HG03103 (cell line): ENCODE measurements around the gene ELP5.

Experiments
- ATAC-seq: cut with Tn5 transposase; IDR thresholded peaks from one replicate; pipeline ENCODE4 v1.9.1; 2021; ENCODE audit warnings: low read depth; ENCODE audit not compliant: unreplicated experiment

Gene ELP5

GRCh38 chr17:7251661-7252175 is 297 bp upstream of the ELP5 start, which contains the start of gene CTDNEP1:
CTDNEP1 (minus strand) TSS chr17:7251734; CDS start chr17:7251296, 438 bp downstream.
- peak; percentile 78 for ATAC-seq

GRCh38 chr17:7253082-7253481 is 1.1 kb downstream of the ELP5 start:
- ATAC-seq: no peak

- ATAC-seq: no peak
Observed at GRCh38 chr17:7254511-7254910, 2.5 kb downstream of the ELP5 start.

- no peak for ATAC-seq
Observed at GRCh38 chr17:7256766-7257456, 4.9 kb downstream of the ELP5 start.

GRCh38 chr17:7258731-7259554 is 6.9 kb downstream of the ELP5 start:
- no peak for ATAC-seq

- no peak for ATAC-seq
Observed at GRCh38 chr17:7259555-7259889, 7.5 kb downstream of the ELP5 start.

GRCh38 chr17:7260151-7260550 is 8.1 kb downstream of the ELP5 start:
- ATAC-seq: no peak

GRCh38 chr17:7260651-7261378 is 8.8 kb downstream of the ELP5 start:
- no peak for ATAC-seq

- no peak for ATAC-seq
Observed at GRCh38 chr17:7261379-7262191, 9.6 kb downstream of the ELP5 start.

GRCh38 chr17:7262192-7262934 is 10.3 kb downstream of the ELP5 start, which contains the start of gene CLDN7:
CLDN7 (minus strand) TSS chr17:7262478; CDS start chr17:7262043, 435 bp downstream.
- ATAC-seq: no peak

- no peak for ATAC-seq
Observed at GRCh38 chr17:7262935-7263800, 11.2 kb downstream of the ELP5 start.

- no peak for ATAC-seq
Observed at GRCh38 chr17:7263801-7264078, 11.7 kb downstream of the ELP5 start.

GRCh38 chr17:7266784-7267183 is 14.8 kb downstream of the ELP5 start:
- no peak for ATAC-seq

- ATAC-seq: no peak
Observed at GRCh38 chr17:7279448-7279847, 27.4 kb downstream of the ELP5 start.

- ATAC-seq: peak; percentile 43
Observed at GRCh38 chr17:7280519-7281073, 28.6 kb downstream of the ELP5 start.

- ATAC-seq: no peak
Observed at GRCh38 chr17:7281074-7281952, 29.3 kb downstream of the ELP5 start, which contains the start of gene SLC2A4. SLC2A4 (plus strand) TSS chr17:7281718; CDS start chr17:7281935, 217 bp downstream.

GRCh38 chr17:7281953-7282751 is 30.1 kb downstream of the ELP5 start:
- ATAC-seq: no peak
